Measurements from ENCODE around the gene FOSB. TPM values are rescaled to one million over a fixed set of nuclear protein-coding genes. Genes with fewer than 3 reads are reported as not detected.

FOSB gene
- total and polyA plus RNA-seq, 9 of the 15 experiments (the other 6 are each of a cell fraction or from before 2014, with no cell fraction given), result 0.11 to 2.7 (median 0.73) TPM

DNA sequence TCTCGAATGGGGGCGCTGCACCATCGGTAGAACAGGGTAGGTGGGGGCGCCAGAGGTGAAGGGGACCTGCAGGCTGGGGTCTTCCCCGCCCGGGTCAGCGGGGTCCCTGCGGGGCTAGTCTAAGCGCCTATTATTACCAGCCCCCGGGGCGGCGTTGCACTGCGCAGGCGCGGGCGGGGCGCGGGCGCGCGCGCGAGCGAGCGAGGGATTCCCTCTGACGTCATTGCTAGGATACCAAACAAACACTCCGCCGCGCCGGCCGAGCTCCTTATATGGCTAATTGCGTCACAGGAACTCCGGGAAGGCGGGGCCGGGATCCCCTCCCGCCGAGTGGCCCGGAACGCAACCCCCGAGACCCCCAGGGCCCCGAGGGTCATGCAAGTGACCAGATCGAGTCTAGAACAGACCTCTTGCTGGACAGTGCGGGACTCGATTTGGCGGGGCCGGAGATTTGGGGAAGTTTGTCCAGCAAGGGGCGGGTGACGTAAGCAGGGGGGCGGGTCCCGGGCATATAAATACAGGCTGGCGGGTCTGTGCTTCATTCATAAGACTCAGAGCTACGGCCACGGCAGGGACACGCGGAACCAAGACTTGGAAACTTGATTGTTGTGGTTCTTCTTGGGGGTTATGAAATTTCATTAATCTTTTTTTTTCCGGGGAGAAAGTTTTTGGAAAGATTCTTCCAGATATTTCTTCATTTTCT, at the start of gene FOSB (continued):
- TF ChIP-seq, protein P1, sequence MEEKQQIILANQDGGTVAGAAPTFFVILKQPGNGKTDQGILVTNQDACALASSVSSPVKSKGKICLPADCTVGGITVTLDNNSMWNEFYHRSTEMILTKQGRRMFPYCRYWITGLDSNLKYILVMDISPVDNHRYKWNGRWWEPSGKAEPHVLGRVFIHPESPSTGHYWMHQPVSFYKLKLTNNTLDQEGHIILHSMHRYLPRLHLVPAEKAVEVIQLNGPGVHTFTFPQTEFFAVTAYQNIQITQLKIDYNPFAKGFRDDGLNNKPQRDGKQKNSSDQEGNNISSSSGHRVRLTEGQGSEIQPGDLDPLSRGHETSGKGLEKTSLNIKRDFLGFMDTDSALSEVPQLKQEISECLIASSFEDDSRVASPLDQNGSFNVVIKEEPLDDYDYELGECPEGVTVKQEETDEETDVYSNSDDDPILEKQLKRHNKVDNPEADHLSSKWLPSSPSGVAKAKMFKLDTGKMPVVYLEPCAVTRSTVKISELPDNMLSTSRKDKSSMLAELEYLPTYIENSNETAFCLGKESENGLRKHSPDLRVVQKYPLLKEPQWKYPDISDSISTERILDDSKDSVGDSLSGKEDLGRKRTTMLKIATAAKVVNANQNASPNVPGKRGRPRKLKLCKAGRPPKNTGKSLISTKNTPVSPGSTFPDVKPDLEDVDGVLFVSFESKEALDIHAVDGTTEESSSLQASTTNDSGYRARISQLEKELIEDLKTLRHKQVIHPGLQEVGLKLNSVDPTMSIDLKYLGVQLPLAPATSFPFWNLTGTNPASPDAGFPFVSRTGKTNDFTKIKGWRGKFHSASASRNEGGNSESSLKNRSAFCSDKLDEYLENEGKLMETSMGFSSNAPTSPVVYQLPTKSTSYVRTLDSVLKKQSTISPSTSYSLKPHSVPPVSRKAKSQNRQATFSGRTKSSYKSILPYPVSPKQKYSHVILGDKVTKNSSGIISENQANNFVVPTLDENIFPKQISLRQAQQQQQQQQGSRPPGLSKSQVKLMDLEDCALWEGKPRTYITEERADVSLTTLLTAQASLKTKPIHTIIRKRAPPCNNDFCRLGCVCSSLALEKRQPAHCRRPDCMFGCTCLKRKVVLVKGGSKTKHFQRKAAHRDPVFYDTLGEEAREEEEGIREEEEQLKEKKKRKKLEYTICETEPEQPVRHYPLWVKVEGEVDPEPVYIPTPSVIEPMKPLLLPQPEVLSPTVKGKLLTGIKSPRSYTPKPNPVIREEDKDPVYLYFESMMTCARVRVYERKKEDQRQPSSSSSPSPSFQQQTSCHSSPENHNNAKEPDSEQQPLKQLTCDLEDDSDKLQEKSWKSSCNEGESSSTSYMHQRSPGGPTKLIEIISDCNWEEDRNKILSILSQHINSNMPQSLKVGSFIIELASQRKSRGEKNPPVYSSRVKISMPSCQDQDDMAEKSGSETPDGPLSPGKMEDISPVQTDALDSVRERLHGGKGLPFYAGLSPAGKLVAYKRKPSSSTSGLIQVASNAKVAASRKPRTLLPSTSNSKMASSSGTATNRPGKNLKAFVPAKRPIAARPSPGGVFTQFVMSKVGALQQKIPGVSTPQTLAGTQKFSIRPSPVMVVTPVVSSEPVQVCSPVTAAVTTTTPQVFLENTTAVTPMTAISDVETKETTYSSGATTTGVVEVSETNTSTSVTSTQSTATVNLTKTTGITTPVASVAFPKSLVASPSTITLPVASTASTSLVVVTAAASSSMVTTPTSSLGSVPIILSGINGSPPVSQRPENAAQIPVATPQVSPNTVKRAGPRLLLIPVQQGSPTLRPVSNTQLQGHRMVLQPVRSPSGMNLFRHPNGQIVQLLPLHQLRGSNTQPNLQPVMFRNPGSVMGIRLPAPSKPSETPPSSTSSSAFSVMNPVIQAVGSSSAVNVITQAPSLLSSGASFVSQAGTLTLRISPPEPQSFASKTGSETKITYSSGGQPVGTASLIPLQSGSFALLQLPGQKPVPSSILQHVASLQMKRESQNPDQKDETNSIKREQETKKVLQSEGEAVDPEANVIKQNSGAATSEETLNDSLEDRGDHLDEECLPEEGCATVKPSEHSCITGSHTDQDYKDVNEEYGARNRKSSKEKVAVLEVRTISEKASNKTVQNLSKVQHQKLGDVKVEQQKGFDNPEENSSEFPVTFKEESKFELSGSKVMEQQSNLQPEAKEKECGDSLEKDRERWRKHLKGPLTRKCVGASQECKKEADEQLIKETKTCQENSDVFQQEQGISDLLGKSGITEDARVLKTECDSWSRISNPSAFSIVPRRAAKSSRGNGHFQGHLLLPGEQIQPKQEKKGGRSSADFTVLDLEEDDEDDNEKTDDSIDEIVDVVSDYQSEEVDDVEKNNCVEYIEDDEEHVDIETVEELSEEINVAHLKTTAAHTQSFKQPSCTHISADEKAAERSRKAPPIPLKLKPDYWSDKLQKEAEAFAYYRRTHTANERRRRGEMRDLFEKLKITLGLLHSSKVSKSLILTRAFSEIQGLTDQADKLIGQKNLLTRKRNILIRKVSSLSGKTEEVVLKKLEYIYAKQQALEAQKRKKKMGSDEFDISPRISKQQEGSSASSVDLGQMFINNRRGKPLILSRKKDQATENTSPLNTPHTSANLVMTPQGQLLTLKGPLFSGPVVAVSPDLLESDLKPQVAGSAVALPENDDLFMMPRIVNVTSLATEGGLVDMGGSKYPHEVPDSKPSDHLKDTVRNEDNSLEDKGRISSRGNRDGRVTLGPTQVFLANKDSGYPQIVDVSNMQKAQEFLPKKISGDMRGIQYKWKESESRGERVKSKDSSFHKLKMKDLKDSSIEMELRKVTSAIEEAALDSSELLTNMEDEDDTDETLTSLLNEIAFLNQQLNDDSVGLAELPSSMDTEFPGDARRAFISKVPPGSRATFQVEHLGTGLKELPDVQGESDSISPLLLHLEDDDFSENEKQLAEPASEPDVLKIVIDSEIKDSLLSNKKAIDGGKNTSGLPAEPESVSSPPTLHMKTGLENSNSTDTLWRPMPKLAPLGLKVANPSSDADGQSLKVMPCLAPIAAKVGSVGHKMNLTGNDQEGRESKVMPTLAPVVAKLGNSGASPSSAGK (IDR thresholded peaks at IDR 0.05), result no peak
- TF ChIP-seq ZBTB17 (CRISPR knock-in tag; IDR thresholded peaks at IDR 0.05) (no peak), CSDE1 (IDR thresholded peaks at IDR 0.05) (peak in 1 of 2 experiments; percentile 48; a peak in 1 of 4 replicates), SMARCE1 (IDR thresholded peaks at IDR 0.05) (no peak), ZNF507 (tag; conservative IDR thresholded peaks at IDR 0.05) (no peak)
- TF ChIP-seq, protein P2, sequence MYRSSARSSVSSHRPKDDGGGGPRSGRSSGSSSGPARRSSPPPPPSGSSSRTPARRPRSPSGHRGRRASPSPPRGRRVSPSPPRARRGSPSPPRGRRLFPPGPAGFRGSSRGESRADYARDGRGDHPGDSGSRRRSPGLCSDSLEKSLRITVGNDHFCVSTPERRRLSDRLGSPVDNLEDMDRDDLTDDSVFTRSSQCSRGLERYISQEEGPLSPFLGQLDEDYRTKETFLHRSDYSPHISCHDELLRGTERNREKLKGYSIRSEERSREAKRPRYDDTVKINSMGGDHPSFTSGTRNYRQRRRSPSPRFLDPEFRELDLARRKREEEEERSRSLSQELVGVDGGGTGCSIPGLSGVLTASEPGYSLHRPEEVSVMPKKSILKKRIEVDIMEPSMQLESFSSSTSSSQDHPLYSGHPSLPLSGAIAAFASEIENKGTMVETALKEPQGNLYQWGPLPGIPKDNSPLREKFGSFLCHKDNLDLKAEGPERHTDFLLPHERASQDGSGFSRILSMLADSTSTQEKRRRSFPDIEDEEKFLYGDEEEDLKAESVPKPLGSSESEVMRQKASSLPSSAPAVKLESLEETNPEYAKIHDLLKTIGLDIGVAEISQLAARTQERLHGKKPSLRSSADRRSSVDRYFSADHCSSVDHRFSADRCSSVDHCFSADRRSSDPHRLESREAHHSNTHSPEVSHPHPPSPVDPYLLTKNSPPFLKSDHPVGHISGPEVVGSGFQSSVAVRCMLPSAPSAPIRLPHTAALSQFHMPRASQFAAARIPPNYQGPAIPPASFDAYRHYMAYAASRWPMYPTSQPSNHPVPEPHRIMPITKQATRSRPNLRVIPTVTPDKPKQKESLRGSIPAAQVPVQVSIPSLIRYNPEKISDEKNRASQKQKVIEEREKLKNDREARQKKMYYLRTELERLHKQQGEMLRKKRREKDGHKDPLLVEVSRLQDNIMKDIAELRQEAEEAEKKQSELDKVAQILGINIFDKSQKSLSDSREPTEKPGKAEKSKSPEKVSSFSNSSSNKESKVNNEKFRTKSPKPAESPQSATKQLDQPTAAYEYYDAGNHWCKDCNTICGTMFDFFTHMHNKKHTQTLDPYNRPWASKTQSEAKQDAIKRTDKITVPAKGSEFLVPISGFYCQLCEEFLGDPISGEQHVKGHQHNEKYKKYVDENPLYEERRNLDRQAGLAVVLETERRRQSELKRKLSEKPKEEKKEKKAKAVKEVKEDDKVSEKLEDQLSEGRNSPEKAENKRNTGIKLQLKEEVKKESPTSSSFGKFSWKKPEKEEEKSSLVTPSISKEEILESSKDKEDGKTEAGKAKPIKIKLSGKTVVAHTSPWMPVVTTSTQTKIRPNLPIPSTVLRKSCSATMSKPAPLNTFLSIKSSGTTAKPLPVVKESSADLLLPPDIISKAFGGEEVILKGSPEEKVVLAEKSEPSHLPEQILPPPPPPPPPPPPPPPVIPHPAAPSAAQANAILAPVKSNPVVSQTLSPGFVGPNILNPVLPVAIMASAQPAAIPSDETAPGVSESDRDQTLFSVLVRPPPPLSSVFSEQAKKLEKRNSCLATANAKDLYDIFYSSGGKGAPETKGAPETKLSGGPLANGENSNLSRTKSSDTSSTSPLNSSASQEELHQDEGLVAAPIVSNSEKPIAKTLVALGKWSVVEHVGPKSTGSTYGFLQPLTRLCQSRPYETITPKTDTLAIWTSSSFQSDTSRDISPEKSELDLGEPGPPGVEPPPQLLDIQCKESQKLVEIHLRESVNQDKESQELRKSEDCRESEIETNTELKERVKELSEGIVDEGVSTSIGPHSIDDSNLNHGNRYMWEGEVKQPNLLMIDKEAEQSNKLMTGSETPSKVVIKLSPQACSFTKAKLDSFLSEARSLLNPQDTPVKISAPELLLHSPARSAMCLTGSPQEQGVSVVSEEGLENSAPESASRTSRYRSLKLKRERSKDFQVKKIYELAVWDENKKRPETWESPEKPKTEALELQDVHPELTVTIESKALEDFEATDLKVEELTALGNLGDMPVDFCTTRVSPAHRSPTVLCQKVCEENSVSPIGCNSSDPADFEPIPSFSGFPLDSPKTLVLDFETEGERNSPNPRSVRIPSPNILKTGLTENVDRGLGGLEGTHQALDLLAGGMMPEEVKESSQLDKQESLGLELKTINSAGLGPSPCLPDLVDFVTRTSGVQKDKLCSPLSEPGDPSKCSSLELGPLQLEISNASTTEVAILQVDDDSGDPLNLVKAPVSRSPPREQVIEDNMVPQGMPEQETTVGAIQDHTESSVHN (IDR thresholded peaks at IDR 0.05; ENCODE audit: borderline replicate concordance in 1 of 2, low read depth in 1 of 2), result peak in 1 of 2 experiments; percentile 78; a peak in 2 of 4 replicates
